Fibroblast of mammary gland (primary cell): Measurements from ENCODE around the gene LRP11.

Experiments used
- DNase-seq: peaks from one replicate; pipeline ENCODE4 v3.0.0-alpha.2; 2010; ENCODE audit warnings: low read depth
- H3K4me3 ChIP-seq: 2 replicates; pipeline ENCODE4 v1.5.1; 2011; ENCODE audit warnings: low read depth, mild to moderate bottlenecking, low read length, moderate library complexity; ENCODE audit not compliant: control insufficient read depth
- CTCF ChIP-seq: conservative IDR thresholded peaks from 2 replicates; pipeline ENCODE4 v1.5.1; 2011; ENCODE audit warnings: low read depth, low read length, inconsistent platforms; ENCODE audit not compliant: control insufficient read depth, insufficient read depth

The LRP11 gene

GRCh38 chr6:149901444-149902140 is 37.4 kb upstream of the LRP11 start:
- no peak for TF ChIP-seq CTCF
- no peak for DNase-seq
- no peak overlapping the region for H3K4me3 ChIP-seq

GRCh38 chr6:149900620-149901443 is 36.7 kb upstream of the LRP11 start:
- no peak overlapping the region for H3K4me3 ChIP-seq
- DNase-seq: no peak
- no peak for TF ChIP-seq CTCF

- no peak for DNase-seq
- H3K4me3 ChIP-seq: no peak overlapping the region
- no peak for TF ChIP-seq CTCF
These were observed 35.9 kb upstream of the LRP11 start for GRCh38 chr6:149899926-149900619.

- H3K4me3 ChIP-seq: no peak overlapping the region
- TF ChIP-seq CTCF: no peak
- no peak for DNase-seq
These were observed 35.3 kb upstream of the LRP11 start for GRCh38 chr6:149899486-149899885.

- TF ChIP-seq CTCF: no peak
- no peak for DNase-seq
- no peak overlapping the region for H3K4me3 ChIP-seq
These were observed 34.8 kb upstream of the LRP11 start for GRCh38 chr6:149898966-149899365.

GRCh38 chr6:149897855-149898744 is 33.9 kb upstream of the LRP11 start, which contains the start of gene RAET1E:
RAET1E (minus strand) TSS chr6:149898113; CDS start chr6:149890901, 7,212 bp downstream.
- H3K4me3 ChIP-seq: peak within 1 kb of the TSS; percentile 12
- DNase-seq: no peak
- no peak for TF ChIP-seq CTCF
